GM12872 (cell line): Measurements from ENCODE around the gene TMEM45B.

Source experiments
- CTCF ChIP-seq: IDR thresholded peaks from 3 replicates; pipeline ENCODE4 v1.5.1; 2011; ENCODE audit warnings: low read depth, mild to moderate bottlenecking, low read length, moderate library complexity; ENCODE audit not compliant: insufficient read depth

The TMEM45B gene

GRCh38 chr11:129855086-129855485, 39.4 kb downstream of the TMEM45B start:
- TF ChIP-seq CTCF: no peak

GRCh38 chr11:129856036-129856435, 40.4 kb downstream of the TMEM45B start:
- TF ChIP-seq CTCF: no peak

DNA sequence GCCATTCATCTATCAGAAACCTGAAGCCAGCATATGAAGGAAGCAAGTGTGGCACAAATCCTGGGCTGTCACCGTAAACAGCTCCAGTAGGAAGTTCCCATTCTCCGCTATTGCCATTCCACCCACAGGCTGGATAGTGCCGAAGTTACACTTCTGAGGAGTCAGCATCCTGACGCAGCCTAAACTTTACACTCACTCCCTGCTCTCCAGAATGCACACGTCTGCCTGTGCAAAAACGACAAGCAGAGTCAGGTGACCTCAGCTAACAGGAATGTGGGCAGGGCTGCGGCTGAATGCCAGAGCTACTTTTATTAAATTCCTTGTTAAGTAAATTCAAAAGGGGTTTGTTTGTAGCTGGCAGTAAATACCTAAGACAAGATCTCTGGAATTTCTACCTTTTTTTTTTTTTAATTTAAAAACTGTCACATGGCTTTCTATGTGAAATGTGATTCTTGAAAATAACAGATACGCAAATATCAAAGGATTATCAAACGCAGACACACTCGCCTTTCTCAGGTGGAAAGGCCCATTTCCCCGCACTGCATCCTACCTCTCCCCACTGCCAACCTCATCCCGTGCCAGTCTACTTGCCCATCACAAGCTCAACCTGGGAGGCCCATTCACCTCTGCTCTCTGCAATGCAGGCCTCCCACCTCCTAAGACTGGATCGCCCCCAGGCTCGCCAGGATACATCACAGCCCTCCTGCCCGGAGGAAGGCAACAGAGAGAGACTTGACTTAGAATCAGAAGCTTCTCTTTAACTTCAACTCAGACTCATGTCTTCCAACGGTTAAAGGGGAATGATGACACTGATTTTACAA, 46.3 kb downstream of the TMEM45B start:
- no peak for TF ChIP-seq CTCF

GRCh38 chr11:129864811-129865210, 49.2 kb downstream of the TMEM45B start:
- TF ChIP-seq CTCF: no peak

- TF ChIP-seq CTCF: no peak
Measured at GRCh38 chr11:129865701-129866100, 50.1 kb downstream of the TMEM45B start.

DNA sequence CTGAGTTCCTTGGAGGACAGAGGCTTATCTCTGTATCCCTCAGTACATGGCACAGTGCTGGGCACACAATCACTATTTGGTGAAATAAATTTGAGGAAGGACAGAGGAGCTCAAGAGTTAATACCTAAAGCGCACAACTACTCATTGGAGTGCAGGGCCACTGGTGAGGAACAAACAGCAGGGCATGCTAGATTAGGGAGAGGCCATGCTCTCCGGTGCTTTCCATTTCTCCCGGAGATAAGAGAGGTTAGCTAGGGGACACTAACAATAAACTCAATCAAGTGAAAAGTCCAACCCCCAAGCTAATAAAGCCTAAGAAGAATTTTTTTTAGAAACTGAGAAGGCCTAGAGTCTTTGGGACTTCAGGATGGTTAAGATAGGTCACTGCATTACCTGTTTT, 50.7 kb downstream of the TMEM45B start:
- TF ChIP-seq CTCF: no peak

DNA sequence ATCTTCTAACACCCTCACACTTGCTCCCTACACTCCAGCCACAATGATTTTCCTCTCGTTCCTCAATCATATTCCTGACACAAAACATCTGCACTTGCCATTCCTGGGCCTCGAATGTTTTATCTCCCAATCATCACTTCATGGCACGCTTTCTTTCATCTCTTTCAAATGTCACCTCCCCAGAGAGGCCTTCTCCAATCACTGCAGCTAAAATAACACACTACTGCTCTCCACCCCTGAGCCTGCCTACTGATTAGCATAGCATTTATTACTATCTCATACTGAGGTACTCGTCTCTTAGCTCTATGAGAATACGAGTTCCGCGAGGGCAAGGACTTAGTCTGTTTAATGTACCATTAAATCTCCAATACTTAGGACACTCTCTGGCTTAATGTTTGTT, 56.3 kb downstream of the TMEM45B start:
- no peak for TF ChIP-seq CTCF
